Measurements from ENCODE around the gene KCNG3. TPM values are rescaled to one million over a fixed set of nuclear protein-coding genes. Genes with fewer than 3 reads are reported as not detected.

The KCNG3 gene
- total RNA-seq, 2 donors from 2014 or later: 0.84 to 1.5 TPM

DNA sequence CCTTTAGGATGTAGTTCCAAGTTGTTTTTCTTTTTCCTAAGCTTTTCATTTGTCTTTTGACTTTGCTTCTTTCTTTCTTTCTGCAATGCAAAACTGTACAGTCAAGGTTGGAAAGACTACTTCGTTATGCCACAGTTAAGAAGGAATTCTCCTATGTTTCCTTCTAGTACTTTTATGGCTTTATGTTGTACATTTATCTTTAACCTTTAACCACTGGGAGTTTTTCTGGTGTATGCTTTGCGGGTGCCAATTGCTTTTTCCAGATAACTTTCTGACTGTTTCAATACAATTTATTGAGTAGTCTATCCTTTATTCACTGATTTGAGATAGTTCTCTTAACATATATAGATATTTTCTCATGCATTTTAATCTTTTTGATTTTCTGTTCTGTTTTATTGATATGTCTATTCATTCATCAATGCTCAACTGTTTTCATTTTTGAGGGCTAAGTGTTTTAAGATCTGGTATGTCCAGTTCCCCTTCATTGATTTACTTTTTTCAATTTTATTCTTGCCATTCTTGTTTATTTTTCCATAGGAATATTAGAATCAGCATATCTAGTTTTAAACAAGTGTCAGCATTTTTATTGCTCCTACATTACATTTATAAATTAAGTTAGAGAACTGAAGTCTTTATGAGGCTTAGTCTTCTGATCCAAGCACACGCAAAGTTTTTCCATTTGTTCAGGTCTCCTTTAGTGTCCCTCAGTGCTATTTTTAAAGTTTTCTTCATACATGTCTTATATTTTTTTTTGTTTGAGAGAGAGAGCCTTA is 82.9 kb downstream of the KCNG3 start:
- DNase-seq: no peak
- no peaks in the 10 kb centered on the region for H3K4me1 Mint-ChIP-seq
- no peaks in the 10 kb centered on the region for H3K36me3 ChIP-seq (ENCODE audit: control insufficient read depth, insufficient read depth, low read length)
- H3K4me1 ChIP-seq (ENCODE audit: control insufficient read depth, insufficient read depth, low read length): no peaks in the 10 kb centered on the region
- TF ChIP-seq, protein P1, sequence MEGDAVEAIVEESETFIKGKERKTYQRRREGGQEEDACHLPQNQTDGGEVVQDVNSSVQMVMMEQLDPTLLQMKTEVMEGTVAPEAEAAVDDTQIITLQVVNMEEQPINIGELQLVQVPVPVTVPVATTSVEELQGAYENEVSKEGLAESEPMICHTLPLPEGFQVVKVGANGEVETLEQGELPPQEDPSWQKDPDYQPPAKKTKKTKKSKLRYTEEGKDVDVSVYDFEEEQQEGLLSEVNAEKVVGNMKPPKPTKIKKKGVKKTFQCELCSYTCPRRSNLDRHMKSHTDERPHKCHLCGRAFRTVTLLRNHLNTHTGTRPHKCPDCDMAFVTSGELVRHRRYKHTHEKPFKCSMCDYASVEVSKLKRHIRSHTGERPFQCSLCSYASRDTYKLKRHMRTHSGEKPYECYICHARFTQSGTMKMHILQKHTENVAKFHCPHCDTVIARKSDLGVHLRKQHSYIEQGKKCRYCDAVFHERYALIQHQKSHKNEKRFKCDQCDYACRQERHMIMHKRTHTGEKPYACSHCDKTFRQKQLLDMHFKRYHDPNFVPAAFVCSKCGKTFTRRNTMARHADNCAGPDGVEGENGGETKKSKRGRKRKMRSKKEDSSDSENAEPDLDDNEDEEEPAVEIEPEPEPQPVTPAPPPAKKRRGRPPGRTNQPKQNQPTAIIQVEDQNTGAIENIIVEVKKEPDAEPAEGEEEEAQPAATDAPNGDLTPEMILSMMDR (conservative IDR thresholded peaks at IDR 0.05): no peak
- no peak overlapping the region for H3K27ac ChIP-seq (ENCODE audit: low read depth, low read length)
- H3K9ac ChIP-seq (ENCODE audit: extremely low read depth, low read length, poor library complexity, severe bottlenecking): no peak overlapping the region
- peaks cover 2% of the 10 kb centered on the region for H3K36me3 Mint-ChIP-seq (ENCODE audit: low read depth)
- H3K9me3 ChIP-seq (ENCODE audit: control insufficient read depth, low read length): peaks cover 21% of the 10 kb centered on the region
- H3K27me3 Mint-ChIP-seq (ENCODE audit: insufficient read depth): no peaks in the 10 kb centered on the region
- no peak overlapping the region for H3K27ac Mint-ChIP-seq
- no peaks in the 10 kb centered on the region for H3K27me3 ChIP-seq (ENCODE audit: control insufficient read depth, insufficient read depth, low read length, poor library complexity, severe bottlenecking)
- no peak overlapping the region for H3K4me3 ChIP-seq (ENCODE audit: low read length)
- H3K9me3 Mint-ChIP-seq: peaks cover 22% of the 10 kb centered on the region
- WGBS, 2 experiments (ENCODE audit: insufficient coverage in 1 of 2, insufficient read length in 1 of 2): 92 to 100% methylated on average over 1 to 3 of the region's 3 CpGs
- H3K4me3 Mint-ChIP-seq: no peak overlapping the region

DNA sequence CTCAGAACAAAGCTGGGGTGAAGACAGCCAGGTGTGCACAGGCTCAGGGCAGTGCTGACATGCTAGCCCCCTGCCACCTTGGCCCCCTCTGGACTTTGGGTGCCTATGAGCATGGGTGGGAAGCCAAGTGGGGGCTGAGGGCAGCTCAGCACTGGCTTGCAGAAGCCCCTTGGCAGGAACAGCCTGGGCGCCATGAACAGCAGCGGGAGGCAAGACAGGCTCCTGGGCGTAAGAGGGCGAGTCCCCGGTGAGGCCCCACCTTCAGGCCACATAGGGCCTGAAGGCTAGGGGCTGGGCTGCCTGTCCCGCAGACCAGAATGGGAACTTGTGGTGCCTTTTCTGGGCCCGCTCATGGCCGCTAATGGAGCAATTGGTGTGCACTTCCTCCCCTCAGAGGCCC is 85.8 kb downstream of the KCNG3 start:
- Mint-ChIP-seq H3K4me3 (no peak overlapping the region), H3K9me3 (peaks cover 5% of the 10 kb centered on the region), H3K4me1 (no peaks in the 10 kb centered on the region), H3K27ac (no peak overlapping the region), H3K27me3 (ENCODE audit: insufficient read depth) (no peaks in the 10 kb centered on the region), H3K36me3 (ENCODE audit: low read depth) (peaks cover 2% of the 10 kb centered on the region)
- H3K9me3 ChIP-seq (ENCODE audit: control insufficient read depth, low read length): no peaks in the 10 kb centered on the region
- no peaks in the 10 kb centered on the region for H3K36me3 ChIP-seq (ENCODE audit: control insufficient read depth, insufficient read depth, low read length)
- DNase-seq: no peak
- TF ChIP-seq, protein P1 (conservative IDR thresholded peaks at IDR 0.05): no peak
- no peak overlapping the region for H3K4me3 ChIP-seq (ENCODE audit: low read length)
- no peaks in the 10 kb centered on the region for H3K27me3 ChIP-seq (ENCODE audit: control insufficient read depth, insufficient read depth, low read length, poor library complexity, severe bottlenecking)
- H3K4me1 ChIP-seq (ENCODE audit: control insufficient read depth, insufficient read depth, low read length): no peaks in the 10 kb centered on the region
- 95 to 97% methylated on average over 8 of the region's 8 CpGs for WGBS, 2 experiments (ENCODE audit: insufficient coverage in 1 of 2, insufficient read length in 1 of 2)
- H3K9ac ChIP-seq (ENCODE audit: extremely low read depth, low read length, poor library complexity, severe bottlenecking): no peak overlapping the region
- H3K27ac ChIP-seq (ENCODE audit: low read depth, low read length): no peak overlapping the region

DNA sequence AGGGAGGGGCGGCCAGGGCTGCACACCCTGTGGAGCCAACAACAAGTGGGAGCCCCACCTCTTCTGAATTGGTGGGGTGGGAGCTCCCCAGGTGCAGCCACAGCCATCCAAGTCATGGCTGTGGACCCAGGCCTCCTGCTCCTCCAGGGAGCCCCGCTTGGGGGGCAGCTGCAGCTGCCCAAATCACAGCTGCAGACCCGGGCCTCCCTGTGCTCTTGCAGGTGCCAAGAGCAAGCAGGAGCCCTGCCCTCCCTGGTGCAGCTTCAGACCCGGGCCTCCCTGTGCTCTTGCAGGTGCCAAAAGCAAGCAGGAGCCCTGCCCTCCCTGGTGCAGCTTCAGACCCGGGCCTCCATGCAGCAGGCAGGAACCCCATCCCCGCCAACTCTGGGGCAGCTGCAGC is 86.3 kb downstream of the KCNG3 start:
- Histone ChIP-seq H3K9me3 (ENCODE audit: control insufficient read depth, low read length) (no peaks in the 10 kb centered on the region), H3K4me3 (ENCODE audit: low read length) (no peak overlapping the region), H3K4me1 (ENCODE audit: control insufficient read depth, insufficient read depth, low read length) (no peaks in the 10 kb centered on the region), H3K27ac (ENCODE audit: low read depth, low read length) (no peak overlapping the region), H3K36me3 (ENCODE audit: control insufficient read depth, insufficient read depth, low read length) (no peaks in the 10 kb centered on the region), H3K27me3 (ENCODE audit: control insufficient read depth, insufficient read depth, low read length, poor library complexity, severe bottlenecking) (no peaks in the 10 kb centered on the region), H3K9ac (ENCODE audit: extremely low read depth, low read length, poor library complexity, severe bottlenecking) (no peak overlapping the region)
- 91 to 98% methylated on average over 4 to 6 of the region's 6 CpGs for WGBS, 2 experiments (ENCODE audit: insufficient coverage in 1 of 2, insufficient read length in 1 of 2)
- Mint-ChIP-seq H3K27me3 (ENCODE audit: insufficient read depth) (no peaks in the 10 kb centered on the region), H3K4me3 (no peak overlapping the region), H3K36me3 (ENCODE audit: low read depth) (peaks cover 2% of the 10 kb centered on the region), H3K27ac (no peak overlapping the region), H3K4me1 (no peaks in the 10 kb centered on the region), H3K9me3 (peaks cover 5% of the 10 kb centered on the region)
- TF ChIP-seq, protein P1 (conservative IDR thresholded peaks at IDR 0.05): no peak
- DNase-seq: no peak

Measured in endodermal cell (in vitro differentiated cells).